ENCODE results near the gene MZF1. TPM values are rescaled to one million over a fixed set of nuclear protein-coding genes. Genes with fewer than 3 reads are reported as not detected.
A peak's percentile ranks its signal among the peaks of the same experiment; 100 is the strongest.
"Not testable (repeated sequence)": the region's sequence is repeated elsewhere in the genome, so short reads cannot be mapped to it uniquely, and the experiment has no call there.

The MZF1 gene
- polyA plus RNA-seq, 1 donor, result 39.0 TPM

DNA sequence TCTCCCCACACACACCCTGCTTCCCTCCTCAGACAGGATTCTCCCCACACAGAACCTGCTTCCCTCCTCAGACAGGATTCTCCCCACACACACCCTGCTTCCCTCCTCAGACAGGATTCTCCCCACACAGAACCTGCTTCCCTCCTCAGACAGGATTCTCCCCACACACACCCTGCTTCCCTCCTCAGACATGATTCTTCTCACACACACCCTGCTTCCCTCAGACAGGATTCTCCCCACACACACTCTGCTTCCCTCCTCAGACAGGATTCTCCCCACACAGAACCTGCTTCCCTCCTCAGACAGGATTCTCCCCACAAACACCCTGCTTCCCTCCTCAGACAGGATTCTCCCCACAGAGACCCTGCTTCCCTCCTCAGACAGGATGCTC, 34.0 kb downstream of the MZF1 start:
- not testable (repeated sequence) for H3K4me3 ChIP-seq (ENCODE audit: low read length); H3K27me3 ChIP-seq (ENCODE audit: control insufficient read depth, insufficient read depth, low read length); H3K9me3 ChIP-seq (ENCODE audit: control insufficient read depth, low read depth, low read length); H3K36me3 ChIP-seq (ENCODE audit: control insufficient read depth, insufficient read depth, low read length); DNase-seq; H3K27ac ChIP-seq (ENCODE audit: low read length)
- peaks cover 17% of the 10 kb centered on the region for H3K4me1 ChIP-seq (ENCODE audit: control insufficient read depth, insufficient read depth, low read length)

DNA sequence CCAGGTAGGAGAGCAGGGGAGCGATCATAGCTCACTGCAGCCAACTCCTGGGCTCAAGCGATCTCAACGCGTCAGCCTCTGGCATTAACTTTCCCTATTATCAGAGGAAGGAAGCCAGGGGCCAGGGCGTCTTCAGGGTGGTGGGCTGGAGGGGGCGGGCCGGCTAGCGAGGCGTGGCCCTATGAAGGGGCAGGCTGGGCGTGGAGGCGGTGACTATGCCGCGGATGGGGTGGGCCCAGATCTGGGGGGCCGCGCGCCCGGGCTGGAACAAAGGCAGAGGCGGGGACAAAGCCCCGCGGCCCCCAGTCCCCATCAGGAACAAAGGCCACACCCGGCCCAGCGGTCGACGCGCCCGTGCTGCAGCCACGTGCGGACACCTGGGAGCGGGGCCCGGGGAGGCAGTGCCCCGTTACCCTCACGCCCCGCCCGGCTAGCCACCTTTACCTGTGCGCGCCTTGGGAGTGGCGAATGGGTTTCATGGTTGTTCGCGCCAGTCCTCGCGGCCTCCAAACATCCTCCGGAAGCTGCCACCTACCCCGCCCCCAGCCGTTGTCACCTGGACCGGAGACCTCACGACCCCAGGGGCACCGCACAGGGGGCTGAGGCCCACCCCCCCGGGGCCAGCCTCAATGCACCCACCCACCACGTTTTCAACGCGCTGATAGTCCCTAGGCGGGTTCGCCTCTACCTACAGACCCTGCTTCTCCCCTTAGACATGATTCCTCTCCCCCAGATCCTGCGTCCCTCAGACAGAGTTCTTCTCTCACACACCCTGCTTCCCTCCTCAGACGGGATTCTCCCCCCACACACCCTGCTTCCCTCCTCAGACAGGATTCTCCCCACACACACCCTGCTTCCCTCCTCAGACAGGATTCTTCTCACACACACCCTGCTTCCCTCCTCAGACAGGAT, 34.6 kb downstream of the MZF1 start:
- H3K4me3 ChIP-seq (ENCODE audit: low read length), result peak overlapping the region; percentile 41
- peak overlapping the region; percentile 69 for H3K27ac ChIP-seq (ENCODE audit: low read length)
- no CpG with 5 or more reads among the region's 55 CpGs for WGBS (ENCODE audit: insufficient coverage, low lambda C conversion rate)
- H3K27me3 ChIP-seq (ENCODE audit: control insufficient read depth, insufficient read depth, low read length), result peaks cover 8% of the 10 kb centered on the region
- no peaks in the 10 kb centered on the region for H3K9me3 ChIP-seq (ENCODE audit: control insufficient read depth, low read depth, low read length)
- DNase-seq, result peak; percentile 70 to 90
- peaks cover 17% of the 10 kb centered on the region for H3K4me1 ChIP-seq (ENCODE audit: control insufficient read depth, insufficient read depth, low read length)
- no peaks in the 10 kb centered on the region for H3K36me3 ChIP-seq (ENCODE audit: control insufficient read depth, insufficient read depth, low read length)

DNA sequence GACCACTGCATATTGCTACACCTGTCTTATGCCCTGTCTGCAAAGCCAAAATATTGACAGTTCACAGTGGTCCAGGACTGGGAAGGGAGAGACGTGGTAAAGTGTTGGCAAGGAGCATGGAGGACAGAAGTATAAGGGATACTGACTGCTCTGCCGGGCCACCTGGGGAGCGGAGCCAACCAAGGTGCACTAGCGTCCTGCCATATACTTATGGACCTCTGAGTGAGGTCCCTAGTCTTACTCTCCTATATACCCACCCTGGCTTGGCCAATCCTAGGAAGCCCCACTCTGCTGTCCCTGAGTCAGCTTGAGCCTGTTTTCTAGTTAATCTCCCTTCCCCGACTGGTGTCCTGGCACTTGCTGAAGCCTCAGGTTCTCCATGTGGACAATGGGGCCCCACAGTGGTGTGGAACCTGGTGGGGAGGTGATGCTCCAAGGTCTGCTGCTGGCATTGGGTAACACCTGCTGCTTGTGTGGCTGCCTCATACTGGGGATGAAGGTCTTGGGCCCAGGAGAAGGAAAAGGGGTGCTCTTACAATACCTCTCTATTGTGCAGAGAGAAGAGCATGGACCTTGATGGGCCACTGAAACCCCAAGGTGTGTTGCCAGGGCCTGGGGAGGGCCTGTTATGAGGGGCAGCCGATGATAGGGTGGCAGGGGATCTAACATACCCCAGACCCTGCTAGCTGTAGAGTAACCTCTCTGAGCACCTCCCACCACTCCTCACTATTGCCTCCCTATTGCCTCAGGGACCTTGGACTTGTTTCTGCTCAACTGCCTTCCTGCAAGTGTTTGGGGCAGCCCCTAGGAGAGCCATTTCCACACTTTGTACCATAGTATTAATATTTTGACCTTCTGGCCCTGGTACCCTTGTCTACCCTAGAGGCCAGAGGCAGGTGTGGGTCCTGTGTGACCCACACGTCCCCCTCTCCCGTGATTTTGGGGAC, 36.0 kb downstream of the MZF1 start:
- Histone ChIP-seq H3K27me3 (ENCODE audit: control insufficient read depth, insufficient read depth, low read length) (peaks cover 8% of the 10 kb centered on the region), H3K36me3 (ENCODE audit: control insufficient read depth, insufficient read depth, low read length) (no peaks in the 10 kb centered on the region), H3K9me3 (ENCODE audit: control insufficient read depth, low read depth, low read length) (no peaks in the 10 kb centered on the region), H3K4me1 (ENCODE audit: control insufficient read depth, insufficient read depth, low read length) (peaks cover 17% of the 10 kb centered on the region), H3K27ac (ENCODE audit: low read length) (peak overlapping the region; percentile 69), H3K4me3 (ENCODE audit: low read length) (no peak overlapping the region)
- peak in 1 of 2 donors; percentile 65 for DNase-seq
- WGBS (ENCODE audit: insufficient coverage, low lambda C conversion rate), result no CpG with 5 or more reads among the region's 8 CpGs

DNA sequence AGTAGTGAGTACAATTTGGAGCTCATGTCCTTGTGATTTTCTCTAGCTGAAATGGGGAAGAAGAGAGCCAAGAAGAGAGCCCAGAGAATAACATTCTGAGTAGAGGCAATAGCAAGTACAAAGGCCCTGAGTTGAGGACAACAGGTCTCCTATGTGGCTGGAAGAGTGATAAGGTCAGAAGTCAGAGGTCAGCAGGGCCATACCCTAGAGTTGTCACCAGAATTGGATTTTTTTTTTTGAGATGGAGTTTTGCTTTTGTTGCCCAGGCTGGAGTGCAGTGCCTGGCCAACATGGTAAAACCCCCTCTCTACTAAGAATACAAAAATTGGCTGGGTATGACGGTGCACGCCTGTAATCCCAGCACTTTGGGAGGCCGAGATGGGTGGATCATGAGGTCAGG, 37.3 kb downstream of the MZF1 start:
- Histone ChIP-seq H3K27me3 (ENCODE audit: control insufficient read depth, insufficient read depth, low read length) (peaks cover 8% of the 10 kb centered on the region), H3K27ac (ENCODE audit: low read length) (no peak overlapping the region), H3K9me3 (ENCODE audit: control insufficient read depth, low read depth, low read length) (no peaks in the 10 kb centered on the region), H3K36me3 (ENCODE audit: control insufficient read depth, insufficient read depth, low read length) (no peaks in the 10 kb centered on the region), H3K4me1 (ENCODE audit: control insufficient read depth, insufficient read depth, low read length) (peaks cover 17% of the 10 kb centered on the region), H3K4me3 (ENCODE audit: low read length) (no peak overlapping the region)
- WGBS (ENCODE audit: insufficient coverage, low lambda C conversion rate), result no CpG with 5 or more reads among the region's 3 CpGs
- DNase-seq, result no peak

DNA sequence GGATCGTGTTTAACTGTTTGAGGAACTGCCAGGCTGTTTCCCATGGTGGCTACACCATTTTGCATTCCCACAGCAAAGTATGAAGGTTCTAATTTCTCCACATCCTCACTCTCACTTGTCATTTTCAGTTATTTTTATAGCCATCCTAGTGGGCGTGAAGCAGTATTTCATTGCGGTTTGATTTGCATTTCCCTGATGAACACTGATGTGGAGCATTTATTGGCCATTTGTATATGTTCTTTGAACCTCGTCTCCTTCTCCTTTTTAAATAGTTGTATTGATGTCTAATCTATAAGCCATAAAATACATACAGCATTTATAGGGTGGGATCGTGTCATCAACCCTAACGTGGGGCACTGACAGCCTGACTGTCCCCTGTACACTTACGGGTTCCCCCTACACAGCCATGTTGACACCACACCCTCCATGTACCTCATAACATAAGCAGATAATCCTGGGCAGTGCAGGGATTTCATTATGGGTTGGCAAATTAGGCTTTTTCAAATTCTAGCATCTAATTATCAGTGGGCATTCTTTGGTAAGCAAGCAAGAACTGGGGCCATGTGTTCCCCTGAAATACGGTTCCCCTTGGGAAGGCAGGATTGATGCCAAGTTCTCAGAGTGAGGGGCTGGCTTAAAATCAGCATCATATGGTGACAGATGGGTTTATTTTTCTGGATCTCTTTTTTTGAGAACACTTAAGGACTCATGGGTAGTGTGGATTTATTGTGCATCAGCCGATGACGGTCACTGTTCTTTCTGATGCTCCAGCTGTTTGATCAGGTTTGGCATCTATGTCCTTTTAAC, 41.9 kb downstream of the MZF1 start:
- H3K4me1 ChIP-seq (ENCODE audit: control insufficient read depth, insufficient read depth, low read length), result no peaks in the 10 kb centered on the region
- DNase-seq, result no peak
- no peak overlapping the region for H3K4me3 ChIP-seq (ENCODE audit: low read length)
- no peaks in the 10 kb centered on the region for H3K9me3 ChIP-seq (ENCODE audit: control insufficient read depth, low read depth, low read length)
- H3K36me3 ChIP-seq (ENCODE audit: control insufficient read depth, insufficient read depth, low read length), result no peaks in the 10 kb centered on the region
- WGBS (ENCODE audit: insufficient coverage, low lambda C conversion rate), result 100% methylated on average over 2 of the region's 10 CpGs
- H3K27me3 ChIP-seq (ENCODE audit: control insufficient read depth, insufficient read depth, low read length), result no peaks in the 10 kb centered on the region
- no peak overlapping the region for H3K27ac ChIP-seq (ENCODE audit: low read length)

DNA sequence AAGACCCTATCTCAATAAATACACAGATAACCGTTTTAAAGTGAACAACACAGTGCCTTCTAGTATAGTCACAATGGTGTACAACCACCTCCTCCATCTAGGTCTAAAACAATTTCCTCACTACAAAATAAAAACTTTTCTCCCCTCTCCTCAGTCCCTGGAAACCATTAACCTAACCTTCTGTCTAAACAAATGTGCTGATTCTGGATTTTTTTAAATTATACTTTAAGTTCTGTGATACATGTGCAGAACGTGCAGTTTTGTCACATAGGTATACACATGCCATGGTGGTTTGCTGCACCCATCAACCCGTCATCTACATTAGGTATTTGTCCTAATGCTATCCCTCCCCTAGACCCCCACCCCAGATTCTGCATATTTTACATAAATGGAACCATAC, 43.7 kb downstream of the MZF1 start:
- no peaks in the 10 kb centered on the region for H3K9me3 ChIP-seq (ENCODE audit: control insufficient read depth, low read depth, low read length)
- no peak overlapping the region for H3K27ac ChIP-seq (ENCODE audit: low read length)
- no peak for DNase-seq
- no CpG with 5 or more reads among the region's 3 CpGs for WGBS (ENCODE audit: insufficient coverage, low lambda C conversion rate)
- H3K4me3 ChIP-seq (ENCODE audit: low read length), result no peak overlapping the region
- H3K36me3 ChIP-seq (ENCODE audit: control insufficient read depth, insufficient read depth, low read length), result no peaks in the 10 kb centered on the region
- H3K4me1 ChIP-seq (ENCODE audit: control insufficient read depth, insufficient read depth, low read length), result no peaks in the 10 kb centered on the region
- no peaks in the 10 kb centered on the region for H3K27me3 ChIP-seq (ENCODE audit: control insufficient read depth, insufficient read depth, low read length)

DNA sequence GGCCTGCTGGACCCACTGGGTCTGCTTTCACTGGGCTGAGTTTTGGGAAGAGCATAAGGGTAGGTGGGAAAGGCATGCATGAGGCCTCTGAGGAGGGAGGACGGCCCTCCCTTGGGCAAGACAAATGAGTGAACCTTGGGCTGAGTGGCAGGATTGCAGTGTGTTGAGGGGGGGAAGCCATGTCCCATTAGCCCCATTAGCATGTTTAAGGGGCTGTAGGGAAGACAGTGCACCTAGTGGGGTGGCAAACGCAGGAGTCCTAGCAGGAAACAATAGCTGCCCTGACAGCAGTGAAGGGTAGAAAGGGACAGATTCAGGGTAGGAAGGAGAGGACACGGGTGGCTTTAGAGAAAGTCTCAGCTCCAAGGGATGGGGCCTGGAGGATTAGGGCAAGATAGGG, 50.4 kb downstream of the MZF1 start:
- Histone ChIP-seq H3K27me3 (ENCODE audit: control insufficient read depth, insufficient read depth, low read length) (no peaks in the 10 kb centered on the region), H3K9me3 (ENCODE audit: control insufficient read depth, low read depth, low read length) (no peaks in the 10 kb centered on the region), H3K4me1 (ENCODE audit: control insufficient read depth, insufficient read depth, low read length) (peaks cover 16% of the 10 kb centered on the region), H3K4me3 (ENCODE audit: low read length) (no peak overlapping the region), H3K27ac (ENCODE audit: low read length) (no peak overlapping the region), H3K36me3 (ENCODE audit: control insufficient read depth, insufficient read depth, low read length) (no peaks in the 10 kb centered on the region)
- WGBS (ENCODE audit: insufficient coverage, low lambda C conversion rate), result no CpG with 5 or more reads among the region's 3 CpGs
- no peak for DNase-seq

DNA sequence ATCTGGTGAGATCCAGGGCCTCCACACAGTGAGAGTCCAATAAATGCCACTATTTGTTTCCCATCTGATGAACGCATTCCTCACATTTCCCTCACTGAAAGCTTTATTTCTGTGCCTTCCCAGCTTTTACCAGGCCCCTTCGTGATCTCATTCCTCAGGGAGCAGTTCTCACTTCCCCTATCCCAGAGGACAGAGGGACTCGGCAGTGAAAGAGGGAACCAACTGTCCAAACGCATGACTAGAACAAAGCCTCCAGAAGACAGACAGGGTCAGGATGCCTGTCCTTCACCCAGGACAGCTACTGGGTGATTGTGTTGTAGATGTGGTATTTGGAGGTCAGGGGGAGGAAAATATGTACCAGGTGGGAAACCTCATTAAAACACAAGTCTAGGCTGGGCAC, 51.5 kb downstream of the MZF1 start:
- peaks cover 21% of the 10 kb centered on the region for H3K4me1 ChIP-seq (ENCODE audit: control insufficient read depth, insufficient read depth, low read length)
- H3K9me3 ChIP-seq (ENCODE audit: control insufficient read depth, low read depth, low read length), result no peaks in the 10 kb centered on the region
- DNase-seq, result no peak
- no peak overlapping the region for H3K4me3 ChIP-seq (ENCODE audit: low read length)
- 0% methylated on average over 1 of the region's 4 CpGs for WGBS (ENCODE audit: insufficient coverage, low lambda C conversion rate)
- H3K36me3 ChIP-seq (ENCODE audit: control insufficient read depth, insufficient read depth, low read length), result peaks cover 4% of the 10 kb centered on the region
- no peaks in the 10 kb centered on the region for H3K27me3 ChIP-seq (ENCODE audit: control insufficient read depth, insufficient read depth, low read length)
- peak overlapping the region; percentile 86 for H3K27ac ChIP-seq (ENCODE audit: low read length)

DNA sequence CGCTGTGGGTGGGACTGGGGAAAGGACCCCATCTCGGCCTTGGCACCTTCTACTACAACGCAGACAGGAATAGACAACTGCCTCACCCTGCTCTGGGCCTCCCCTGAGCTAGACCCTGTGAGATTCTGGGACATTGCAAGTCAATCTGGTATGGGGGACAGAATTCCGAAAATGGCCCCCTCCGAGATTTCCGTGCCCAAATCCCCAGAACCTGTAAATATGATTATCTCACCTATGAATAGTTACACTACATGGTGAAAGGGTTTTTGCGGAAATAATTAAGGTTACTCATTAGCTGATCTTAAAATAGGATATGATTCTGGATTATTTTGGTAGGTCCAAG, 52.9 kb downstream of the MZF1 start:
- no peaks in the 10 kb centered on the region for H3K27me3 ChIP-seq (ENCODE audit: control insufficient read depth, insufficient read depth, low read length)
- DNase-seq, result no peak
- H3K36me3 ChIP-seq (ENCODE audit: control insufficient read depth, insufficient read depth, low read length), result peaks cover 13% of the 10 kb centered on the region
- H3K4me3 ChIP-seq (ENCODE audit: low read length), result peak overlapping the region; percentile 88
- no CpG with 5 or more reads among the region's 7 CpGs for WGBS (ENCODE audit: insufficient coverage, low lambda C conversion rate)
- peak overlapping the region; percentile 99 for H3K27ac ChIP-seq (ENCODE audit: low read length)
- peaks cover 21% of the 10 kb centered on the region for H3K4me1 ChIP-seq (ENCODE audit: control insufficient read depth, insufficient read depth, low read length)
- no peaks in the 10 kb centered on the region for H3K9me3 ChIP-seq (ENCODE audit: control insufficient read depth, low read depth, low read length)
